HS-5 (cell line): ENCODE results near the gene CD2.

Experiments
- DNase-seq: peaks from one replicate; pipeline ENCODE4 v3.0.0-alpha.2; 2012; ENCODE audit warnings: low read depth

Gene CD2

GRCh38 chr1:116777831-116778830 is 23.9 kb downstream of the CD2 start:
- peak; percentile 71 for DNase-seq

- no peak for DNase-seq
Measured at GRCh38 chr1:116781034-116781433, 26.8 kb downstream of the CD2 start.

- no peak for DNase-seq
Measured at GRCh38 chr1:116785006-116785405, 30.8 kb downstream of the CD2 start.

- DNase-seq: no peak
Measured at GRCh38 chr1:116786049-116786448, 31.8 kb downstream of the CD2 start.

- no peak for DNase-seq
Measured at GRCh38 chr1:116791727-116792126, 37.5 kb downstream of the CD2 start.

- DNase-seq: no peak
Measured at GRCh38 chr1:116793357-116793935, 39.2 kb downstream of the CD2 start.

GRCh38 chr1:116794371-116794770 is 40.1 kb downstream of the CD2 start:
- no peak for DNase-seq

- no peak for DNase-seq
Measured at GRCh38 chr1:116794804-116795481, 40.7 kb downstream of the CD2 start.

GRCh38 chr1:116795482-116795829 is 41.2 kb downstream of the CD2 start:
- no peak for DNase-seq

- DNase-seq: no peak
Measured at GRCh38 chr1:116804736-116805135, 50.5 kb downstream of the CD2 start.

GRCh38 chr1:116805398-116805797 is 51.2 kb downstream of the CD2 start:
- DNase-seq: no peak

- DNase-seq: no peak
Measured at GRCh38 chr1:116806245-116806644, 52.0 kb downstream of the CD2 start.

- no peak for DNase-seq
Measured at GRCh38 chr1:116806671-116807070, 52.4 kb downstream of the CD2 start.

GRCh38 chr1:116807394-116808199 is 53.4 kb downstream of the CD2 start:
- DNase-seq: no peak

GRCh38 chr1:116808200-116808847 is 54.1 kb downstream of the CD2 start:
- no peak for DNase-seq

GRCh38 chr1:116808848-116809508 is 54.7 kb downstream of the CD2 start:
- DNase-seq: no peak

GRCh38 chr1:116811321-116811720 is 57.1 kb downstream of the CD2 start:
- no peak for DNase-seq

GRCh38 chr1:116814926-116815723 is 60.9 kb downstream of the CD2 start:
- DNase-seq: no peak

- no peak for DNase-seq
Measured at GRCh38 chr1:116817582-116818064, 63.4 kb downstream of the CD2 start.
